B cell (primary cell): ENCODE results near the gene FMNL2. TPM values are rescaled to one million over a fixed set of nuclear protein-coding genes. Genes with fewer than 3 reads are reported as not detected.

Experiments used
- ATAC-seq: fragments of 200-7000 bp; cut with Tn5 transposase; one replicate; pipeline ENCODE4 v1.10.0; 2021; ENCODE audit warnings: low read depth, mild to moderate bottlenecking, moderate number of reproducible peaks, moderate library complexity
- CTCF ChIA-PET: fragments of 350-600 bp; sonication (Branson Sonifier 250); formaldehyde crosslinking; loops from one replicate; lab custom pipeline; 2021; ENCODE audit warnings: antibody characterized with exemption, inconsistent platforms; lab: Charles Lee
- POLR2A ChIA-PET: fragments of 350-600 bp; sonication (Branson Sonifier 250); formaldehyde crosslinking; loops from one replicate; lab custom pipeline; 2021; ENCODE audit warnings: antibody characterized with exemption; lab: Charles Lee
- DNase-seq: peaks from one replicate; pipeline ENCODE4 v3.0.0; 2013
- H2AFZ ChIP-seq: 2 replicates; pipeline ENCODE4 v1.6.1; 2012; ENCODE audit warnings: mild to moderate bottlenecking, low read depth, low read length; ENCODE audit not compliant: insufficient read depth, poor library complexity, severe bottlenecking
- H3K27ac ChIP-seq, 2 donors: 1 replicate in 1 of 2; 2 replicates in 1 of 2; pipeline ENCODE4 v1.5.1; 2012 to 2013; ENCODE audit warnings: low read length in 2 of 2, mild to moderate bottlenecking in 2 of 2, moderate library complexity in 1 of 2
- H3K27me3 ChIP-seq, 4 experiments: fragments of 200-600 bp in 1 of 4; sonication (generic) in 1 of 4; replicated peaks in 1 of 4; 1 replicate in 2 of 4; 2 replicates in 2 of 4; pipeline versions ENCODE4 v1.6.1 to v1.7.0; 2013 to 2016; ENCODE audit warnings: low read length in 3 of 4, mild to moderate bottlenecking in 2 of 4, mixed read lengths in 1 of 4, moderate library complexity in 1 of 4; ENCODE audit not compliant: insufficient read depth in 4 of 4, control insufficient read depth in 3 of 4; ENCODE audit errors: control extremely low read depth in 1 of 4
- H3K36me3 ChIP-seq, 2 experiments: replicated peaks in 1 of 2; 1 replicate in 1 of 2; 2 replicates in 1 of 2; pipeline versions ENCODE4 v1.6.1 to v1.7.1; 2013; ENCODE audit warnings: low read length in 1 of 2; ENCODE audit not compliant: insufficient read depth in 2 of 2, control insufficient read depth in 1 of 2; ENCODE audit errors: control extremely low read depth in 1 of 2, extremely low read depth in 1 of 2
- H3K4me1 ChIP-seq, 2 donors: fragments of 200-600 bp in 1 of 2; sonication (generic) in 1 of 2; 1 replicate in 1 of 2; 2 replicates in 1 of 2; pipeline versions ENCODE4 v1.5.1 to v1.6.1; 2013 to 2017; ENCODE audit warnings: low read length in 2 of 2; ENCODE audit not compliant: control insufficient read depth in 2 of 2, insufficient read depth in 2 of 2
- H3K4me2 ChIP-seq: replicated peaks from 2 replicates; pipeline ENCODE3; 2012; ENCODE audit warnings: mild to moderate bottlenecking, low read depth, low read length; ENCODE audit not compliant: poor library complexity, severe bottlenecking
- H3K4me3 ChIP-seq, 5 experiments: fragments of 200-600 bp in 1 of 5; sonication (generic) in 1 of 5; 1 replicate in 3 of 5; 2 replicates in 2 of 5; pipeline versions ENCODE4 v1.5.1 to v1.7.0; 2011 to 2016; ENCODE audit warnings: low read length in 4 of 5, mild to moderate bottlenecking in 4 of 5, low read depth in 2 of 5, control low read depth in 1 of 5, moderate library complexity in 1 of 5; ENCODE audit not compliant: insufficient read depth in 1 of 5; ENCODE audit errors: control extremely low read depth in 1 of 5, extremely low read depth in 1 of 5
- H3K79me2 ChIP-seq: fragments of 200-600 bp; sonication (generic); one replicate; pipeline ENCODE4 v1.6.0; 2016; ENCODE audit warnings: low read length; ENCODE audit not compliant: control insufficient read depth, insufficient read depth
- H3K9ac ChIP-seq: fragments of 200-600 bp; sonication (generic); 2 replicates; pipeline ENCODE4 v1.6.1; 2017; ENCODE audit warnings: mild to moderate bottlenecking, low read length, moderate library complexity
- H3K9me3 ChIP-seq, 3 donors: one replicate each; pipeline versions ENCODE4 v1.6.1 to v1.7.1; 2013; ENCODE audit warnings: low read length in 2 of 3; ENCODE audit not compliant: control insufficient read depth in 2 of 3, insufficient read depth in 1 of 3; ENCODE audit errors: control extremely low read depth in 1 of 3
- H4K20me1 ChIP-seq: 2 replicates; pipeline ENCODE4 v1.6.0; 2012; ENCODE audit warnings: mild to moderate bottlenecking, low read length; ENCODE audit not compliant: insufficient read depth, control insufficient read depth, poor library complexity, severe bottlenecking
- H3K27ac Mint-ChIP-seq: one replicate; pipeline ENCODE4 v1.8.0; 2021; ENCODE audit warnings: mixed read lengths
- H3K27me3 Mint-ChIP-seq: one replicate; pipeline ENCODE4 v1.8.0; 2021; ENCODE audit warnings: mixed read lengths
- H3K4me1 Mint-ChIP-seq: one replicate; pipeline ENCODE4 v1.8.0; 2021; ENCODE audit warnings: mixed read lengths
- H3K4me3 Mint-ChIP-seq: one replicate; pipeline ENCODE4 v1.8.0; 2021; ENCODE audit warnings: mixed read lengths
- H3K9me3 Mint-ChIP-seq: one replicate; pipeline ENCODE4 v1.8.0; 2022; ENCODE audit warnings: mixed read lengths; ENCODE audit not compliant: insufficient read depth
- CTCF ChIP-seq: fragments of 200-600 bp; IDR thresholded peaks from one replicate; pipeline ENCODE4 v1.8.0; 2022; ENCODE audit warnings: antibody characterized with exemption, mild to moderate bottlenecking
- EZH2 ChIP-seq: IDR thresholded peaks from 2 replicates; pipeline ENCODE4 v1.6.1; 2012; ENCODE audit warnings: borderline replicate concordance, low read depth, mild to moderate bottlenecking, moderate library complexity, low read length; ENCODE audit not compliant: insufficient read depth, poor library complexity, severe bottlenecking
- WGBS: methylation state at CpG from one replicate; pipeline ENCODE4 v1.1.5; 2013; ENCODE audit warnings: missing lambda C conversion rate; ENCODE audit not compliant: insufficient coverage; 5-methylcytosine and 5-hydroxymethylcytosine counted together
- intact Hi-C: fragments of 100-400 bp; cut with micrococcal nuclease; formaldehyde crosslinking; loops from one replicate; pipeline ENCODE4 v1.10.0; 2022
- polyA plus RNA-seq: library from polyadenylated mRNA; depleted of rRNA; stranded (reverse); fragments of >200 nt; gene quantifications from 2 replicates; pipeline ENCODE4 v1.2.3, GENCODE V29; 2012
- total RNA-seq, 2 donors: library from RNA; stranded (reverse); fragments of 120-200 nt in 1 of 2; gene quantifications; 1 replicate in 1 of 2; 2 replicates in 1 of 2; pipeline versions ENCODE4 v1.2.3 to v1.2.4, GENCODE V29; 2013 to 2022

FMNL2 gene
- total and polyA plus RNA-seq, 2 donors (not counting 1 experiment from before 2014, with no cell fraction given), result 0.73 to 8.8 TPM

DNA sequence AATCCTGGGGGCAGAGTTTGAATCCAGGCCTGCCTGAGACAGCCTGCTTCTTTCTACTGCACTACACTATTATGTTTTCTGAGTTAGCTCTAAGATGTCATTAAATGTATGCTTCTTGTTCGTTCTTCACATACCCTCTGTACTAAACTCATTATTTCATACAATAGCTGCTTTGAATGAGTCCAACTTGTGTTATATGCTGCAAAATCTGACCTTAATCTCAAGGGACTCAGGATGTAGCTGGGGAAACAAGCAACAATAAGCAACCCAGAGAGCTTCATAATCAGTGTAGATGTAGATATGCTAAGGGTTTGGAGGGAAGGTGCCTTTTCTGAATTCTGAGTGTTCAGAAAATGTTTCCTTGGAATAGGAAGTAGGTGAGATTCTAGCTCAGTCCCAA, 14.4 kb downstream of the FMNL2 start:
- Histone ChIP-seq H3K4me3 (no peak overlapping the region), H3K36me3 (no peaks in the 10 kb centered on the region), H2AFZ (no peak overlapping the region), H3K4me2 (no peak overlapping the region), H3K4me1 (no peaks in the 10 kb centered on the region), H3K9ac (no peak overlapping the region), H3K79me2 (no peaks in the 10 kb centered on the region), H3K27ac (no peak overlapping the region), H3K9me3 (no peaks in the 10 kb centered on the region), H4K20me1 (no peaks in the 10 kb centered on the region), H3K27me3 (no peaks in the 10 kb centered on the region)
- TF ChIP-seq CTCF, result no peak
- TF ChIP-seq EZH2, result no peak
- intact Hi-C loops, result no loop called here
- CTCF ChIA-PET, result no interaction called here
- no CpG with 5 or more reads among the region's 1 CpG for WGBS
- no peak overlapping the region for H3K27ac Mint-ChIP-seq
- H3K4me3 Mint-ChIP-seq, result no peak overlapping the region
- POLR2A ChIA-PET, result no interaction called here
- no peaks in the 10 kb centered on the region for H3K27me3 Mint-ChIP-seq
- no peak for ATAC-seq
- no peak for DNase-seq
- no peaks in the 10 kb centered on the region for H3K9me3 Mint-ChIP-seq
- H3K4me1 Mint-ChIP-seq, result no peaks in the 10 kb centered on the region

DNA sequence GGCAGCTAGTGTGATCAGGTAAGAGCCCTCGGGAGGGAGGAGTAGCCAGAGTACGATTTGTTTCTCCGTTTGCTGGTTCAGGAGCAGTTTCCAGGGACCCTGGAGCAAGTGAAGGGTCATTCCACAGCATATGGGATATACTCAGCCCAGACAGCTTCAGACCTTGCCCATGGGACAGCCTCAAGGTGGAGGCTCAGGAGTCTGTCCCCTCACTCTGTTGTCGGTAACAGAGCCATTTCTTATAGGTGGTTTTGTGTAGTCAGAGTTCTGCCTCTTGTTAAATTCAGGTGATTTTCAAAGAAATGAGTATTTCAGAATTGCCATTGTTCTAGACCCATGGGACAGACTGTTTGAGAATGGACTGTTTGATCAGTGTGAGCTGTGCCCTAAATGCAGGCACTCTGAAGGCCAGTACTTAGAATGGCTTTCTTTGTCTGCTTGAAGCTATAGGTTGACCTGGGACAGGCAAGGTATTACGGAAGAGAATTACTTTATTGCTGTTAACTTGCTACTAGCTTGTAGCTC, 15.2 kb downstream of the FMNL2 start:
- intact Hi-C loops, result no loop called here
- no peak overlapping the region for H3K4me3 Mint-ChIP-seq
- Histone ChIP-seq H3K9me3 (no peaks in the 10 kb centered on the region), H3K79me2 (no peaks in the 10 kb centered on the region), H3K4me1 (no peaks in the 10 kb centered on the region), H3K27ac (no peak overlapping the region), H3K4me2 (no peak overlapping the region), H3K27me3 (no peaks in the 10 kb centered on the region), H3K9ac (no peak overlapping the region), H4K20me1 (no peaks in the 10 kb centered on the region), H3K36me3 (no peaks in the 10 kb centered on the region), H3K4me3 (no peak overlapping the region), H2AFZ (no peak overlapping the region)
- DNase-seq (no peak), ATAC-seq (no peak)
- ChIA-PET POLR2A (no interaction called here), CTCF (no interaction called here)
- no peaks in the 10 kb centered on the region for H3K4me1 Mint-ChIP-seq
- no peaks in the 10 kb centered on the region for H3K9me3 Mint-ChIP-seq
- no peak for TF ChIP-seq CTCF
- no peak for TF ChIP-seq EZH2
- H3K27ac Mint-ChIP-seq, result no peak overlapping the region
- H3K27me3 Mint-ChIP-seq, result no peaks in the 10 kb centered on the region
- 90% methylated on average over 4 of the region's 5 CpGs for WGBS
